ENCODE results near the gene MYH13.

DNA sequence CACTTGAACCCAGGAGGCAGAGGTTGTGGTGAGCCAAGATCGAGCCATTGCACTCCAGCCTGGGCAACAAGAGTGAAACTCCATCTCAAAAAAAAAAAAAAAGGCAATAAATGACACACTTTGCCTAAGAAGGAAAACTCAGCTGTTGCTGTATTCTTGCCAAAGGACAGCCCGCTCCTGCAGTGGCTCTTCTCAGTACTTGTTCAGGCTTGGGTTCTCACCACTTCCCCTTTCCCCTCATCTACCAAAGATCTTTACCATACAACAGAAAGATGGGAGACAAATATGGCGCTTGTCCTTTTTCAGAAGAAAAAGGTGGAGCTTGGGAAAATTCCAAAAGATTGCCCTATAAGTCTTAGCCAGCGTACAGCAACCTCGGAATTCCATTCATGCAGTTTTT is 58.5 kb downstream of the MYH13 start:
- TF ChIP-seq NR1H2 (CRISPR knock-in tag; IDR thresholded peaks at IDR 0.05; ENCODE audit: borderline replicate concordance, low read depth) (no peak), SIN3A (IDR thresholded peaks at IDR 0.05; ENCODE audit: borderline replicate concordance, low read depth, low read length) (no peak), RELA (CRISPR knock-in tag; IDR thresholded peaks at IDR 0.05) (no peak), ZNF589 (CRISPR knock-in tag; conservative IDR thresholded peaks at IDR 0.05) (no peak), POLR2AphosphoS5 (IDR thresholded peaks at IDR 0.05; ENCODE audit: low read depth, low read length) (no peak), CBX5 (CRISPR knock-in tag; IDR thresholded peaks at IDR 0.05; ENCODE audit: borderline replicate concordance) (no peak), ZFYVE20 (CRISPR knock-in tag; IDR thresholded peaks at IDR 0.05; ENCODE audit: borderline replicate concordance, low read depth) (no peak)
- TF ChIP-seq, protein P1, sequence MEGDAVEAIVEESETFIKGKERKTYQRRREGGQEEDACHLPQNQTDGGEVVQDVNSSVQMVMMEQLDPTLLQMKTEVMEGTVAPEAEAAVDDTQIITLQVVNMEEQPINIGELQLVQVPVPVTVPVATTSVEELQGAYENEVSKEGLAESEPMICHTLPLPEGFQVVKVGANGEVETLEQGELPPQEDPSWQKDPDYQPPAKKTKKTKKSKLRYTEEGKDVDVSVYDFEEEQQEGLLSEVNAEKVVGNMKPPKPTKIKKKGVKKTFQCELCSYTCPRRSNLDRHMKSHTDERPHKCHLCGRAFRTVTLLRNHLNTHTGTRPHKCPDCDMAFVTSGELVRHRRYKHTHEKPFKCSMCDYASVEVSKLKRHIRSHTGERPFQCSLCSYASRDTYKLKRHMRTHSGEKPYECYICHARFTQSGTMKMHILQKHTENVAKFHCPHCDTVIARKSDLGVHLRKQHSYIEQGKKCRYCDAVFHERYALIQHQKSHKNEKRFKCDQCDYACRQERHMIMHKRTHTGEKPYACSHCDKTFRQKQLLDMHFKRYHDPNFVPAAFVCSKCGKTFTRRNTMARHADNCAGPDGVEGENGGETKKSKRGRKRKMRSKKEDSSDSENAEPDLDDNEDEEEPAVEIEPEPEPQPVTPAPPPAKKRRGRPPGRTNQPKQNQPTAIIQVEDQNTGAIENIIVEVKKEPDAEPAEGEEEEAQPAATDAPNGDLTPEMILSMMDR (CRISPR knock-in tag; IDR thresholded peaks at IDR 0.05) = no peak
- TF ChIP-seq, protein P2, sequence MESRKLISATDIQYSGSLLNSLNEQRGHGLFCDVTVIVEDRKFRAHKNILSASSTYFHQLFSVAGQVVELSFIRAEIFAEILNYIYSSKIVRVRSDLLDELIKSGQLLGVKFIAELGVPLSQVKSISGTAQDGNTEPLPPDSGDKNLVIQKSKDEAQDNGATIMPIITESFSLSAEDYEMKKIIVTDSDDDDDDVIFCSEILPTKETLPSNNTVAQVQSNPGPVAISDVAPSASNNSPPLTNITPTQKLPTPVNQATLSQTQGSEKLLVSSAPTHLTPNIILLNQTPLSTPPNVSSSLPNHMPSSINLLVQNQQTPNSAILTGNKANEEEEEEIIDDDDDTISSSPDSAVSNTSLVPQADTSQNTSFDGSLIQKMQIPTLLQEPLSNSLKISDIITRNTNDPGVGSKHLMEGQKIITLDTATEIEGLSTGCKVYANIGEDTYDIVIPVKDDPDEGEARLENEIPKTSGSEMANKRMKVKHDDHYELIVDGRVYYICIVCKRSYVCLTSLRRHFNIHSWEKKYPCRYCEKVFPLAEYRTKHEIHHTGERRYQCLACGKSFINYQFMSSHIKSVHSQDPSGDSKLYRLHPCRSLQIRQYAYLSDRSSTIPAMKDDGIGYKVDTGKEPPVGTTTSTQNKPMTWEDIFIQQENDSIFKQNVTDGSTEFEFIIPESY (CRISPR knock-in tag; IDR thresholded peaks at IDR 0.05) = no peak

Measured in HepG2 (cell line).